GM20000 (cell line): ENCODE results near the gene SYT1.

Source experiments
- DNase-seq: peaks from one replicate; pipeline ENCODE4 v3.0.0; 2012; ENCODE audit warnings: low spot score
- CTCF ChIP-seq: IDR thresholded peaks from 2 replicates; pipeline ENCODE4 v1.5.1; 2012; ENCODE audit warnings: mild to moderate bottlenecking, control low read depth; ENCODE audit errors: extremely low read depth, missing control alignments

SYT1 gene

DNA sequence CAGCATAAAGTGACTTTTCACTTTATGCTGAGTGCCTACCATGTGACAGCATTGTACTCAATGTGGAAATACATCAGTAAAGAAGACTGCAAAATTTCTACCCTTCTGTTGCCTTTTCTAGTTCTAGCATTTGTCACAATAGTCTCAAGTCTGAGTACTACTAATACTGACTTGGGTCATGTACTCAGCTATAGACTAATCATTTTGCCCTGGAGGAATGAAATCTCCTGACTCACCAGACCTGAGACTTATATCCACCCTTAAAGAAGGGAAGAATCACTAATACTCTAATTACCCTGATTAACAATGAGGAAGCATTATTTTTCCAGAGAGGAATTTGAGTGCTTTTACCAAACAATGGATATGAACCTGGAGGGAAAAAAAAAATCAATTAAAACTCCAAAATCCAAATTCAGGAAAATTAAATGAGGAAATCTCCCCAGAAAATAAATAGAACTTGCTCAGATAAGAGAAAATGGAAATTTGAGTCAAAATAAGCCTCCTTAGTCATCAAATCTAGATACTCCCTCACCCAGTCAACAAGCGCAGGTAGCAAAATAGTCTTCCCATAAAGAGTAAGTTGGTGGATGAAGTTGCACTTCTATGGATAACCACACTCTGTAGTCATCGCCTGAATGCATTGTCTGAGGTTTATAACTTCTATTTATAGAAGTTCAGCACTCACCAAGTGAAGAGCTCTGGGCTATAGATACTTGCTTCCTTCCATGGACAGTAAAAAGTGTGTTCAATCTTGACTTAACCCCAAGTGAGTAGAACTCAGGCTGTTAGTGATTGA lies 386.6 kb downstream of the SYT1 start:
- DNase-seq: no peak
- no peak for TF ChIP-seq CTCF

DNA sequence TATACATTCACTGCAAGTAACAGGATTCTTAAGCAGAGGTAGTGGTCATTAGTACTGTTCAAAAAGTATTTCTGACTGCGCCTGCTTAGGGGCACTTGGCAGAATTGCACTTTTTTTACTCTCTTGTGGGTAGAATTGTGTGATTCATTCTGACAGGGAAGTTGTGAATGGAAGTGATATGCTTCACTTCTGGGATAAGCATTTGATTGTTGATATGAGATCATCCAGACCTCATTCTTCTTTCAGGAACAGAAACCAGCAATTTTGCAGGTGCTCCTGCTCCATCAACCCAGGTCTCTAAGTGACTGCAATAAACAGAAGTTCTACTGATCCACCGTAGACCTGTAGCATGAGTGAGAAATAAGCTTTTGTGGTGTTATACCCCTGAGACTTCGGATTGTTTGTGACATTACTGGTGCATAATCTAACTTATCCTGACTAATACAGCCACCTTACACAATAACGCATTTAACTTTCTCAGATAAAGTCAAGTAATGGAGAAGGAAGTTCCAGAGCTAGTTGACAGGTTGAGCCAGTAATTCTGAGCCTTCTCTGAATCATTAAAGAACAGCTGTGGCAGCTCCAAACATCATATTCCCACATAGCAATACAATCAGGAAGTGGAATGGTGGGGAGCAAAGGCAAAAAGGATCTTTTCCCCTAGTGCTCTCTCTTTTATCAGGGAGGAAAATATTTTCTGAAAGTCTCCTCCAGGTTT lies 387.9 kb downstream of the SYT1 start:
- no peak for TF ChIP-seq CTCF
- DNase-seq: no peak

- TF ChIP-seq CTCF: no peak
- no peak for DNase-seq
Observed at GRCh38 chr12:79255288-79255687, 390.7 kb downstream of the SYT1 start.

GRCh38 chr12:79260923-79261322 lies 396.3 kb downstream of the SYT1 start:
- no peak for DNase-seq

DNA sequence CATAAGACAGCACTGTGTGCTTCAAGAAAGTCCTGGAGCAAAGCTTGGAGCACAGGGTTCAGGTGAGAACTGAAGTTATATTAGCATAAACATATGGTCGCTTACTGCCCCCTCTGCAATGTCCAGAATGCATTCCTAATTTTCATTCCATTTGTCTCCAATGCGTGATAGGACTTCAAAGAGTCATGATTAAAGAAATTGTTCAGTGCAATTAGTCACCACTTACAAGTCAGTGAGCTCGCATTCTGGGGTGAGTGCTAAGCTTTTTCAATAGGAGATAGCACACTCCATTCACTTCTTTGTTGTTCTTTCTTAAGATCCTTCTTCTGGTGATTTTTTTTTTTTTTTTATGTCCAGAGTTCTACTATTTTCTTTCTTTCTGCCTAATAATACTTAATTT lies 398.4 kb downstream of the SYT1 start:
- DNase-seq: no peak
- no peak for TF ChIP-seq CTCF

More at GRCh38 chr12:79260923-79261322, 396.3 kb downstream of the SYT1 start:
- TF ChIP-seq CTCF: no peak

DNA sequence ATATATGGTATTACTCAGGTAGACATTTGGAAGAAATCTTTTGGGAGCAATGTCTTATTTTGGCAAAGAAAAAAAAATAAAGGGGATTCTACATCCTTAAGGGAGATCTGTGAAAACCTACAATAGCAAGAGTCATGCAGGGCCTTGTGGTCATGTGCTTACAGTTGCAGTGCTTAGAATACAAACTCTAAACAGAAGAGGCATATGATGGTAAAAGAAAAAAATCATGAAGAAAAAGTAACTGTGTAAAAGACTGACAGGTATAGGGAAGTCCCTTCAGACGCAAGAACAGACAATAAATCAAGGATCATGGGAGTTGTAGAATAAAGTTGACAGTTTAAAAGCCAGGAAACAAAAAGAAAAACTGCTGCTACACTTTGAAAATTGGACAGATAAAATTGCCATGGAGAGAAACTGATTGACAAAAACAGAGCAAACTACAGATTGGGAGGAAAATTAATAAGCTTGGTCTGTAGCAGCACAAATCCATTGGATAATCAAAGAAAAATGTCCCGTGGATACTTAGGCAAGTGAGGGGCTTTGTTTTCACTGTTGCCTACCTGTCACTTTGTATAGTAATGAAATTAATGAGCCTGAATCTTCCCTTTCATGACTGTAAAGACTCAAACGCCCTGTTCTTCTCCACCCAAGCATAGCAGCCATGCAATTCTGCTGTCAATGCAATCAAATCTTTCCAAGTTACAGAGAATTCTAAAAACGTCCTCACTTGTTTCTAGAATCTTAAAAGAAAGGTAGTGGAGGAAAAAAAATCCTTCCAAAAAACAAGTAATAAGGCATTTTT lies 402.0 kb downstream of the SYT1 start:
- TF ChIP-seq CTCF: no peak
- no peak for DNase-seq
